ENCODE results near the gene WDR38.

- TF ChIP-seq CTCF (IDR thresholded peaks at IDR 0.05) = peak in 2 of 4 experiments; percentile 6 to 33
- peak; percentile 84 to 90 for TF ChIP-seq POLR2A (IDR thresholded peaks at IDR 0.05)
- no peak for TF ChIP-seq EP300 (IDR thresholded peaks at IDR 0.05)
Measured at GRCh38 chr9:124861342-124862229, 8.3 kb downstream of the WDR38 start, which contains the start of the genes ARPC5L and RPL35.

Data from sigmoid colon (tissue), 4 donors.